OCI-LY7 (cell line): ENCODE data around the gene VEGFC.

ENCODE experiments used
- EZH2phosphoT487 ChIP-seq: fragments of 200-600 bp; sonication (generic); IDR thresholded peaks from 2 replicates; pipeline ENCODE4 v1.6.1; 2018; ENCODE audit warnings: low read depth, borderline replicate concordance, mild to moderate bottlenecking, mixed run types, antibody characterized with exemption, low read length, moderate library complexity, mixed read lengths
- TF ChIP-seq, protein P1 (sequence below): fragments of 200-600 bp; sonication (generic); conservative IDR thresholded peaks from 2 replicates; pipeline ENCODE4 v1.5.1; 2014; ENCODE audit warnings: mild to moderate bottlenecking, antibody characterized with exemption, low read length, moderate library complexity, mixed read lengths

DNA sequence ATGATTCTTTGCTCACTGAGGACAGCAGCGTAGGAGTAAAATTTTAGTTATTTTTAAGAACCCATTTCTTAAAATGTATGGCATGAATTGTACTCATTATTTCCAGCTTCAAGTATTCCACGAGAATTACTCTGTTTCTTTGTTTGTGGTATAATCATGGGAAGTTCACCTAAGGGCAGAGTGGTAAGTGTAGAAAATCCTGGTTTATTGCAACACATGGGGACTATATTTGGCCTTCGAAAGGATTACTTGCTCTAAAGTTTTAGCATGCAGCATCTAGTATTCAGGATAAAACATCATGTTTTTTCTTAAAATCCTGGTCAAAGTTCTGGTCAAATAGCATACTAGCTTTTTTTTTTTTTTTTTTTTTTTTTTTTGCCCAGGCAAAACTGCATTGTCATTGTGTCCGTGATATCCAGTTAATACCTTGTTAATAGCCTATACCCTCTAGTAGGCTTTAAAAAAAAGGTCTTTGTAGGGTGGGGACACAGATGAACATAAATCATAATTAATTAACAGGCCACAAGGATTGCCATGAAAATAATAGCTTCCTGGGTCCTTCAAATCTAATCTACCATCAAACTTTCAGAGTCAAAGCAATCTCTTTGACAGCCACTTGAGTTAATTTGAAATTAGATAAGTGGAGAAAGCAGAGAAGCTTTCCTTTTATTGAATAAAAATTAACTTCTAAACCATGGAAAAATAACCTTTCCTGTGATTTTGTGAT, 44.6 kb upstream of the VEGFC start:
- TF ChIP-seq, protein P1, sequence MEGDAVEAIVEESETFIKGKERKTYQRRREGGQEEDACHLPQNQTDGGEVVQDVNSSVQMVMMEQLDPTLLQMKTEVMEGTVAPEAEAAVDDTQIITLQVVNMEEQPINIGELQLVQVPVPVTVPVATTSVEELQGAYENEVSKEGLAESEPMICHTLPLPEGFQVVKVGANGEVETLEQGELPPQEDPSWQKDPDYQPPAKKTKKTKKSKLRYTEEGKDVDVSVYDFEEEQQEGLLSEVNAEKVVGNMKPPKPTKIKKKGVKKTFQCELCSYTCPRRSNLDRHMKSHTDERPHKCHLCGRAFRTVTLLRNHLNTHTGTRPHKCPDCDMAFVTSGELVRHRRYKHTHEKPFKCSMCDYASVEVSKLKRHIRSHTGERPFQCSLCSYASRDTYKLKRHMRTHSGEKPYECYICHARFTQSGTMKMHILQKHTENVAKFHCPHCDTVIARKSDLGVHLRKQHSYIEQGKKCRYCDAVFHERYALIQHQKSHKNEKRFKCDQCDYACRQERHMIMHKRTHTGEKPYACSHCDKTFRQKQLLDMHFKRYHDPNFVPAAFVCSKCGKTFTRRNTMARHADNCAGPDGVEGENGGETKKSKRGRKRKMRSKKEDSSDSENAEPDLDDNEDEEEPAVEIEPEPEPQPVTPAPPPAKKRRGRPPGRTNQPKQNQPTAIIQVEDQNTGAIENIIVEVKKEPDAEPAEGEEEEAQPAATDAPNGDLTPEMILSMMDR, result no peak
- TF ChIP-seq EZH2phosphoT487, result no peak
